Left lobe of liver (tissue), 2 donors: ENCODE data around the gene IFIT2. TPM values are rescaled to one million over a fixed set of nuclear protein-coding genes. Genes with fewer than 3 reads are reported as not detected.
A peak's percentile ranks its signal among the peaks of the same experiment; 100 is the strongest.
"Not testable (repeated sequence)": the region's sequence is repeated elsewhere in the genome, so short reads cannot be mapped to it uniquely, and the experiment has no call there.

Experiments used
- ATAC-seq: fragments of 200-7000 bp; cut with Tn5 transposase; one replicate; pipeline ENCODE4 v1.9.1; 2020; ENCODE audit warnings: mild to moderate bottlenecking, moderate library complexity
- DNase-seq: peaks from one replicate; pipeline ENCODE4 v3.0.0-alpha.2; 2020; ENCODE audit warnings: low spot score
- total RNA-seq: library from RNA; stranded (reverse); gene quantifications from one replicate; pipeline ENCODE4 v1.2.1, GENCODE V29; 2021
- donor health status: DM: no; HTN: no; CAD: no; lungs with moderate emphysema.
- donor health status: DM: no; HTN: yes; CAD: no.

Gene IFIT2
- total RNA-seq, 1 donor from 2014 or later, result 6.0 TPM

GRCh38 chr10:89278900-89279392 is 22.9 kb upstream of the IFIT2 start:
- DNase-seq (no peak), ATAC-seq (peak; percentile 6)

DNA sequence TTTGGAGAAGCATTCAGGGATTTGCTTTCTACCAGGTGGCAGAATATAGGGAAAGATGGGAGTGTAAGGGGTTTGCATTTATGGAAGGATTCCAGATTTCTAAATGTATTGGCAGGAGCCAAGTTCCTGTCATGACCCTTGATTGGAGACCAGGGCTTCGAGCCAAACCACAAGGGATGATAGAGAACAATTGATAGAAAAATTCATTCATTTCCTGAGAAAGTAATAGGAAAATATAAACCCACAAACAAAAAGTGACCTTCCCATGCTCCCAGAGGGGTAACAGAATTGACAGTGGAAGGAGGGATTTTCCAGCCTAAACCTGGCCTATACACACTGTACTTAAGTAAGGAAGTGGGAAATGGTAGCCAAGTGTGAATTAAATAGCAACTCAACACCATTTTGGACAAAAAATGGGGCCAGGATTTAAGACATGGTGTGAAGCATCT is 22.4 kb upstream of the IFIT2 start:
- DNase-seq (no peak), ATAC-seq (peak; percentile 54)

- ATAC-seq (no peak), DNase-seq (no peak)
These were observed 21.3 kb upstream of the IFIT2 start for GRCh38 chr10:89280508-89280907.

GRCh38 chr10:89281606-89282395 is 20.0 kb upstream of the IFIT2 start:
- DNase-seq, result no peak
- ATAC-seq, result no peak

DNA sequence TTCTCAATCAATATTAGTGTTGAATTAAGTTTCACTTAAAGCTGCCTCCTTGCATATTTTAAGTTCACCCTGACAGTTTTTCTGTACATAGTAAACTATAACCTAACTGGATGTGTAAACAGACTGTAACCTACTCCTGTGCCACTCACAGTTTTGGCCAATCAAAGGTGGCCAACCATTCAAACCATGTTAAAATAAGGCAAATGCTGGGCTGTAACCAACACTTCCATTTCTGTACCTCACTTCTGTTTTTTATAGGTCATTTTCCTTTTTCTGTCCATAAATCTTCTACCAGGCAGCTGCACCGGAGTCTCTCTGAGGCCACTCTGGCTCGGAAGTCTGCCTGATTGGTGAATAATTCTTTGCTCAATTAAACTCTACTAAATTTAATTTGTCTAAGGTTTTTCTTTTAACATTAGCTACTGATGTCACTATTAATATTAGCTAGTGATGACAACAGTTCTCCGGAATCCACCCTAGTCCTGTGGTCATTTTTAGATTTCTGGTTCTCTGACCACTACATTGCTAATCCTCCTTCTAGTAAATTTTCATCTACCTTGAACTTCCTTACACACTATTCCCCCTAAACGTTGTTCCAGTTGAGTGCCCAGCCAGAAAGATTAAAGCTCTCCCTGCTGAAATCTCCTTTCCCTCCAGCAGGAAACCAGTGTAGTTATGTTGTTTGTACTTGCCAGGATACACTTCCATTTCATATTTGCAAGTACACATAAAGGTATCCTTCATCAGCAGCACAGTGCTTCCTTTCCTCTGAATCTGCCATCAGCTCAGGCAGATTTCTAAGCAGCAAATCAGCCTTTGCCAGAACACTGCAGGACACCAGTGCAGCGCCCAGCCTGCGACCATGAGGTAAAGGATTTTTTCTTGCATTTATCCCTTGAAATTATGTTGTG is 18.6 kb upstream of the IFIT2 start:
- ATAC-seq, result peak; percentile 36

GRCh38 chr10:89283936-89284475 is 17.8 kb upstream of the IFIT2 start:
- ATAC-seq (peak; percentile 79), DNase-seq (no peak)

More for the DNA sequence above, 18.6 kb upstream of the IFIT2 start:
- no peak for DNase-seq

DNA sequence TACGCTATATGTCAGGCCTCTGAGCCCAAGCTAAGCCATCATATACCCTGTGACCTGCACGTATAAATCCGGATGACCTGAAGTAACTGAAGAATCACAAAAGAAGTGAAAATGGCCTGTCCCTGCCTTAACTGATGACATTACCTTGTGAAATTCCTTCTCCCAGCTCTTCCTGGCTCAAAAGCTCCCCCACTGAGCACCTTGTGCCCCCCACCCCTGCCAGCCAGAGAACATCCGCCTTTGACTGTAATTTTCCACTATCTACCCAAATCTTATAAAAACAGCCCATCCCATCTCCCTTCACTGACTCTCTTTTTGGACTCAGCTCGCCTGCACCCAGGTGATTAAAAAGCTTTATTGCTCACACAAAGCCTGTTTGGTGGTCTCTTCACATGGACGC is 17.1 kb upstream of the IFIT2 start:
- not testable (repeated sequence) for ATAC-seq

DNA sequence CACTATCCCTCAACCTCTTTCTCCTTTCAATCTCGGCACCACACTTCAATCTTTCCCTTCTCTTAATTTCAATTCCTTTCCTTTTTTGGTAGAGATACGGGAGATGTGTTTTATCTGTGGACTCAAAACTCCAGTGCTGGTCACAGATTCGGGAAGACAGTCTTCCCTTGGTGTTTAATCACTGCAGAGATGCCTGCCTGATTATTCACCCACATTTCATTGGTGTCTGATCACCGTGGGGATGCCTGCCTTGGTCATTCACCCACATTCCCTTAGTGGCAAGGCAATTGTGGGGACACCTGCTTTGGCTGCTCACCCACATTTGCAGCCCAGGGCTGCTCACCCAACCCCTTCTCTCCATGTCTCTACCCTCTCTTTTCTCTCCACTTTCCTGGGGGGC is 16.5 kb upstream of the IFIT2 start:
- ATAC-seq, result not testable (repeated sequence)

More for the DNA sequence above, 17.1 kb upstream of the IFIT2 start:
- not testable (repeated sequence) for DNase-seq

DNA sequence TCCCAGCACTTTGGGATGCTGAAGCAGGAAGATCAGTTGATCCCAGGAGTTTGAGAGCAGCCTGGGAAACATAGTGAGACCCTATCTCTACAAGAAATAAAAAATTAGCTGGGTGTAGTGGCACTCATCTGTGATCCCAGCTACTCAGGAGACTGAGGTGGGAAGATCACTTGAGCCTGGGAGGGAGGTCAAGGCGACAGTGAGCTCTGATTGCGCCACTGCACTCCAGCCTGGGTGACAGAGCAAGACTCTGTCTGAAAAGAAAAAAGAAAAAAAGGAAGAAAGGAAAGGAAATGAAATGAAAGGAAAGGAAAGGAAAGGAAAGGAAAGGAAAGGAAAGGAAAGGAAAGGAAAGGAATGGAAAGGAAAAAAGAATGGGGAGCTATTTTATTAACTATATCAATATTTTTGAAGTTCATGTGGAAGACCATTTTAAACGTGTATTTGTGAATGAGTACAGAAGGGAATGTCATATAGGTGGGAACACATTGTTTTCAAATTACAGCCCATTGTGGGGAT is 7.1 kb upstream of the IFIT2 start:
- ATAC-seq (no peak), DNase-seq (no peak)

More for the DNA sequence above, 16.5 kb upstream of the IFIT2 start:
- not testable (repeated sequence) for DNase-seq

- DNase-seq (no peak), ATAC-seq (peak; percentile 49)
These were observed 6.2 kb upstream of the IFIT2 start for GRCh38 chr10:89295597-89295996.

- DNase-seq (no peak), ATAC-seq (peak; percentile 66)
These were observed 5.6 kb upstream of the IFIT2 start for GRCh38 chr10:89296220-89296648.

DNA sequence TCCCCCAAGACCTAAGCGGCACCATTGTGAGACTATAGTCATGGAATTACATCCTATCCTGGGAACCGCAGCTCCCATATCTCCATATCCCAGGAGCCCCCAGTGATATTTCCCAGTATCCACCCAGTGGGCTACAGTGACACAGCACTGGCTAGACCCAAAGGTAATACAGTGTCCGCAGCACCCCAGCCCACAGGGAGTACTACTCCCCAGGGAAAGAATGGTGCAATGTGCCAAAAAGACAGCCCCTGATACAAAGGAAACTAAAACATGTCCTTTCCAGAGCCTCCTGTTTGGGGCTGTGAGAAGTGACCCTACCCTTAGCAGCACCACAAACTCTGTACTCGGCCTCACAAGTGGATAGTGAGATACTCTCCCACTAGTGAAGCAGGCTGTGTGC is 4.5 kb upstream of the IFIT2 start:
- ATAC-seq, result no peak
- DNase-seq, result no peak

- no peak for DNase-seq
- ATAC-seq, result no peak
These were observed 4.1 kb upstream of the IFIT2 start for GRCh38 chr10:89297791-89298190.

DNA sequence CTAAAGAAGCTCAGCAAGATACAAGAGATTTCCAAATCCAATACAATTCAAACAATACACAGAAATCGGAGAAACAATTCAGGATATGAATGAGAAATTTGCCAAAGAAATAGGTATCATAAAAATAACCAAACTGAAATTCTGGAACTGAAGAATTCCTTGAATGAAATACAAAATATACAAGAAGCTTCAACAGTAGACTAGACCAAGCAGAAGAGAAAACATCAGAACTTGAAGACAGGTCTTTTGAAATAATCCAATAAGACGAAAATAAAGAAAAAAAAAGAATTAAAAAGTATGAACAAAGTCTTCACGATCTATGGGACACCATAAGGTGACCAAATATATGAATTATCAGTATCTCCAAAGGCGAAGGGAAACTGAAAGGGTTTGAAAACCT is 2.8 kb upstream of the IFIT2 start:
- DNase-seq, result no peak
- no peak for ATAC-seq

DNA sequence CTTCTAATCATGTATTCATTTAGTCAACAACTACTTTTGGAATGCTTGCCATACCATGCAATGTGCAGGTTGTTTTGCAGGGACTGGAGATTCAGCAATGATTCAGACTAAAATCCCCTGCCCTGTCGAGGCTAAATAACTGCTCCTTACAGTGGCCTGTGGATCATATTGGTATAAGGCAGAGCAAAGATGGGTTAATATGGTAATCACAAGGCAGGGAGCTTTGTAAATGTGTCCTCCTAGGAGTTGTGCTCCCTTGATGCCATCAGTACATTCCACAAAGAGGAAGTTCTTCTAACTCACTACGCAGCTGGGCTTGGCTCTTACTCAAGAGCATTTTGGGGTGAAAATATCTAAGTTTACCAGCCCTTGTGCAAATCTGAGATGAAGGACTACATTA is 614 bp upstream of the IFIT2 start:
- ATAC-seq (peak; percentile 60), DNase-seq (no peak)

DNA sequence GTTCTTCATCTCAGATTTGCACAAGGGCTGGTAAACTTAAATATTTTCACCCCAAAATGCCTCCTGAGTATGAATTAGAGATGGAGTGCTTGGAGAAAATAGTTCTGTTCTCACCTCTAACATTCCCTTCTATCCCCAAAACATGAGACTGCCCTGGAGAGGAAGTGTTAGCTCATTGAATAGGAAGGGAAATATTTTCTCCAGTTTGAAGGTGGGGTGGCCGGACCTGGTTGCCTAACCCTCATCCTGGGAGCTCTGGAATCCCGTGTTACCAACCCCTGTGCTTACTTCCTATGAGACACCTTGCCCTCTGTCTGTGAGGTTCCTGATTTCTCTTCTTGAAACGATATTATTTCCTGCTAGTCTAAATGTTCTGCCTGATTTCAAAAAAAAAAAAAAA is 779 bp downstream of the IFIT2 start:
- DNase-seq, result no peak
- ATAC-seq, result peak; percentile 47

DNA sequence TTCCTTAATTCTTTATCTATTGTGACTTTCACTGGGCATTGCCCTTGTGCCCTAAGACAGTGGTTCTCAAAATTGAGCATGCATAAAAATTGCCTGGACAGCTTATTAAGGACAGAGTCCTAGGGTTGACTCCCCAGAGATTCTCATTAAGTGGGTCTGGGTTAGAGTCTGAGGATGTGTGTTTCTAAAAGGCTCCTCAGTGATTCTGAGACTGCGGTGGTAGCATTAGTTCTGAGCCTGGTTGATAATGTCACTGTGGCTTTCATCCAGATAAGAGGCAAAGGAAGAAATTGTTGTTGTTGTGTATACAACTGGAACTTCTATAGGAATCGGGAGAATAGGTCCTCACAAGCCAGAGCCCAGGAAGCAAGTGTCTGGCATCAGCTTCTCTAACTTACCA is 1.3 kb downstream of the IFIT2 start:
- DNase-seq, result no peak
- ATAC-seq, result no peak

DNA sequence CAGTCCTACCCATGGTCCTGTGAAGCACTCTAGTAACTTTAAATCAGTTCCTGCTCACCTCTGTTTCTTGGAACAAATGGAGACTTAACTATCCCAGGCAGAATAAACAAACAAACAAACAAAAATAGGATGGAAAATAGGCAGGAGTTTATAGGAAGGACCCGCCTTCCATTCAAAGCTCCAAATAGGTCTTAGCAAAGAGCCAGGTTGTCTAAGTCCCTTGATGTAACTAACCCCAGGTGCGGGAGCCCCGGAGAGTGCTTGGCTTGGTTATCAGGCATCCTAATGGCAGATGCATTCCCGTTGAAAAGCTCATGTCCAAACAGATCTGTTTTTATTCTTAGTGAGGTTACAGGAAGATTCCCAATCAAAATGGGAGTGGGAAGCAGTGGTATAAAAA is 2.2 kb downstream of the IFIT2 start:
- DNase-seq (no peak), ATAC-seq (no peak)

- DNase-seq, result no peak
- no peak for ATAC-seq
These were observed 2.6 kb downstream of the IFIT2 start for GRCh38 chr10:89304446-89304845.

- no peak for ATAC-seq
- no peak for DNase-seq
These were observed 3.1 kb downstream of the IFIT2 start for GRCh38 chr10:89304925-89305324.
